GM12875 (cell line): ENCODE data around the gene SLC16A5.

Experiments
- H3K4me3 ChIP-seq: one replicate; pipeline ENCODE4 v1.5.1; 2011; ENCODE audit warnings: low read depth, low read length, control low read depth
- CTCF ChIP-seq: IDR thresholded peaks from 2 replicates; pipeline ENCODE4 v1.5.1; 2011; ENCODE audit warnings: low read depth, mild to moderate bottlenecking, control low read depth, inconsistent platforms, low read length, moderate library complexity, borderline replicate concordance; ENCODE audit not compliant: insufficient read depth

SLC16A5 gene

DNA sequence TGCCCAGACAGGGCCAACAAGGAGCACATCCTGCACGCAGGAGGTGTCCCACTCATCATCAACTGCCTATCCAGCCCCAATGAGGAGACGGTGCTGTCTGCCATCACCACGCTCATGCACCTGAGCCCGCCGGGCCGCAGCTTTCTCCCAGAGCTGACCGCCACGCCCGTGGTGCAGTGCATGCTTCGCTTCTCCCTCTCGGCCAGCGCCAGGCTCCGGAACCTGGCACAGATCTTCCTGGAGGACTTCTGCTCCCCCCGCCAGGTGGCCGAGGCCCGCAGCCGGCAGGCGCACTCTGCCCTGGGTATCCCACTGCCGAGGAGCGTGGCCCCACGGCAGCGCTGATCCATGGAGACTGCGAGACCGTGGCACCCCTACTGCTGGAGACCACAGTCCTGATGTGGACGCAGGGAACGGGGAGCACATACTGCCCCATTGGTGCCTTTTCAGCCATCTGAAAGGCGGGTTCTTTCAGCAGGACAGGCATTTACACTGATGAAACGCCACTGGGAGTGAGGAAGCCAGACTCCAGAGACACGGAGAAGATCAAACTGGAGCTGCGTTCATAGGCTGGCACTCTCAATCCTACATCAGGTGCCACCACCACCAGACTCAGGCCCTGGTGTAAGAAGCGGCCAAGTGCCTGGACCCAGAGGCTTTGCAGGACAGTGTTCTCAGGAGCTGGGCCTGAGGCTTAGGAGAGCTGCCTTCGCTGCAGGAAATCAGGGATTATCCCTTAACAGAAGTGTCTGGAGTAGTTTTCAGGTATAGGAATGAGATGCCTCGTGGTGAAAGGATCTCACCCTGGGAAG lies 41.1 kb downstream of the SLC16A5 start:
- no peak for TF ChIP-seq CTCF

DNA sequence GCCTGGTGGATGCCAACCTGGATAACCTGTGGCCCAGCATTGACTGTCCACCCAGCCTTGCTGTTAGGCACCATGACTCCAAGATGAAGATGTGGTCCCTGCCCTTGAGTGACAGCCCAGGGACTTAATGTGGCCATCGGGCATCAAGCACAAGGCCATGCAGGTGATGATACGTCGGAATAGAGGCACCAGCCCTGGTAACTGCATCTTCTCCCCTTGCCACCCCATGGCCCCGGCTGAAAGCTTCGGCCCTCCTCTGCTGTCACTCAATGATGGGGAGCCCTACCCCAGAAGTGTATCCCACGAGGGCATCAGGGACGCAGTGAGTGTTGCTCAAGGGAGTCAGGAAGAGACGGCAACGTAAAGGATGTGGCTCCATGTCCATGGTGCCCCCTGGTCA lies 41.8 kb downstream of the SLC16A5 start:
- no peak for TF ChIP-seq CTCF
- no peak overlapping the region for H3K4me3 ChIP-seq

More for the DNA sequence above, 41.1 kb downstream of the SLC16A5 start:
- no peak overlapping the region for H3K4me3 ChIP-seq

GRCh38 chr17:75130059-75130631 lies 42.4 kb downstream of the SLC16A5 start:
- peak overlapping the region; percentile 84 for H3K4me3 ChIP-seq
- TF ChIP-seq CTCF = no peak

DNA sequence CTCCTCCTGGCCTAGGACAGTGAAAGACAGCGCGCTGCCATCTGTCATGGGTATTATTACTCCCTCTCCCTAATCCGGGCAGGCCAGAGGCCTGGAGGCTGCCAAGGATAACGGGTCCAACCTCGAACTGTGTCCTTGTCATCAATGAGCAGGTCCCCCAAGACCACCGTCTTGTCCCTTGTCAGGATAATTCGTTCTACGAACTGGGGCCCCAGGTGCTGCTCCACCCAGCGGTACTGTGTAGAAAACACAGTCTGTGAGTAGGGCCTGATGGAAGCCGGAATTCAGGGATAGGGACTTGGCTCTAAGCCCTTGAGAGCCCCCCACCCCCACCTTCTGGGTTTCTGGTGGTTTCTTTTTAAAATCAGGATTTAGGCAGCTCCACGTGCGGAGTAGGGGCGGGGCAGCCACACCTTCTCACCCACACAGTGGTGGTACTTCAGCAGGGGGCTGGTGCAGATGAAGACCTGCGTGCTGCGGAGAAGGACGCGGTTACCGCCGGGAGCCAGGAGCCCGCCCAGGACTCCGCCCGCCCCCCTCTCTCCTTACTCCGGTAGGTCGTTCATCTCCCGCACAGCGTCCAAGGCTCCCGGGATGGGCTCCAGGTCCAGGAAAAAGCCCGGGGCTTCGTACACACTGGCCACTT lies 43.0 kb downstream of the SLC16A5 start:
- H3K4me3 ChIP-seq = peak overlapping the region; percentile 84
- TF ChIP-seq CTCF = peak; percentile 60; the same call in 1 of the 2 replicates

DNA sequence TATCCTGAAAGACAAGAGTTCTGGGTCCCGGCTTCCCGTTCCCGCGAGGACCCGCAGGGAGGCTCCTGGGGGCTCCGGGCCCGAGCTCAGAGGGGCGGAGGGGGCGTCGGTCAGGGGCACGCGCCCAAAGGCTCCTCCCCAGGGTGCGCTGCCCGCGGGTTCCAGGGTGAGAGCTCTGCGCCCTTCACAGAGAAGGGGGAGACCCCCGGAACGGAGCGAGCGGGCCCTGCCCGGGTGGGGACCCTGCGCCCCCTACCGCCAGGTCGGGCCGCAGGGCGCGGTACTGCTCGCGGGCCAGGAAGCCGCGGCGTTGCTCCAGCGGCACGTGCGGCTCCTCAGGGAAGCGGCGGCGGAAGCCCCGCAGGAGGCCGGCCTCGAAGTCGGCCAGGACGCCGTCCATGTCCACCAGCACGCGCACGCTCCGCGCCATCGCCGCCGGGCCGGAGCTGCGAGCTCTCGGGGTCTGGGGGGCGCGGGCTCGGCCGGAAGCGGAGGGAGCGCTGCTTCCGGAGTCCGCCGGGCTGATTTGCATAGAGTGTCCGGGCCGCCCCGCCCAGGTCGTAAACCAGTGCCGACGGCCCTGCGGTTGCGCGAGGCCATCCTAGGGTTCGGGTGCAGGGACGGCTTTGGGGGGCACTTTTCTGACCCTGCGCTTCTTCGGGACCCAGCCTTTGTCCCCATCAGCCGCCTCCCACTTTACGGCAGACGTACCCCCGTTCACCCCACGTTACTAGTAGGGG lies 43.7 kb downstream of the SLC16A5 start, which contains the start of gene NT5C:
TSS of gene NT5C (minus strand) at position 465 of the 740 bp plus-strand sequence. CDS start at position 430, 35 bp downstream.
- peak; percentile 86 for TF ChIP-seq CTCF
- peak within 1 kb of the TSS; percentile 84 for H3K4me3 ChIP-seq

DNA sequence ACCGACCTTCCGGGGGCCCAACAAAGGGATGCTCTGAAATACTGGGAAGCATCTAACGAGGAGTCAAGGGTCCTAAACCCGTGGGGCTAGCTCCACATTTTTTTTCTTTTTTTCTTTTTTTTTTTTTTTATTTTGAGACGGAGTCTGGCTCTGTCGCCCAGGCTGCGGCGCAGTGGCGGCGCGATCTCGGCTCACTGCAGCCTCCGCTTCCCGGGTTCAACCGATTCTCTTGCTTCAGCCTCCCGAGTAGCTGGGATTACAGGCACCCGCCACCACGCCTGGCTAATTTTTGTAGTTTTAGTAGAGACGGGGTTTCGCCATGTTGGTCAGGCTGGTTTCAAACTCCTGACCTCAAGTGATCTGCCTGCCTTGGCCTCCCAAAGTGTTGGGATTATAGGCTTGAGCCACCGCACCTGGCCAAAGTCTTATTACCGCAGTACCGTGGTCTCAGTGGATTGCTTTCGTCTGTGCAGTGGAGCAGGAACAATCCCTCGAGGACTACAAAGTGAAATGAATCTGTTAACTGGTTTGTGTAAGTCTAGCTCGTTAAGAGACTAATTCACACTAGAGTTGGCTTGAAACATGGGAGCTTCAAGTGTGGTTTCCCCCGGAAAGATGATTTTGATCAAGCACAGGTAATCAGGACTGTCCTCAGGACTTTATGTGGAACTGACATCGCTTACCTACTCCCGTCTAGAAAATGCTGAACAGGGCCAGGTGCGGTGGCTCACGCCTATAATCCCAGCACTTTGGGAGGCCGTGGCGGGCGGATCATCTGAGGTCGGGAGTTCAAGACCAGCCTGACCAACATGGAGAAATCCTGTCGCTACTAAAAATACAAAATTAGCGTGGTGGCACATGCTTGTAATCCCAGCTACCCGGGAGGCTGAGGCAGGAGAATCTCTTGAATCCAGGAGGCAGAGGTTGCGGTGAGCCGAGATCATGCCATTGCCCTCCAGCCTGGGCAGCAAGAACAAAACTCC lies 44.6 kb downstream of the SLC16A5 start:
- H3K4me3 ChIP-seq = peak overlapping the region; percentile 84
